Ishikawa (cell line): ENCODE measurements around the gene ASB6.

Experiments
- CEBPB ChIP-seq: IDR thresholded peaks from 2 replicates; pipeline ENCODE4 v1.6.1; 2012
- CREB1 ChIP-seq: IDR thresholded peaks from 2 replicates; pipeline ENCODE4 v1.6.1; 2012; ENCODE audit warnings: low read depth
- EGR1 ChIP-seq: IDR thresholded peaks from 2 replicates; pipeline ENCODE4 v1.6.1; 2012
- EP300 ChIP-seq: IDR thresholded peaks from 2 replicates; pipeline ENCODE4 v1.6.1; 2012; ENCODE audit warnings: borderline replicate concordance
- FOXM1 ChIP-seq: IDR thresholded peaks from 2 replicates; pipeline ENCODE4 v1.6.1; 2012; ENCODE audit warnings: low read depth, borderline replicate concordance
- NFIC ChIP-seq: IDR thresholded peaks from 2 replicates; pipeline ENCODE4 v1.6.1; 2012
- RAD21 ChIP-seq: IDR thresholded peaks from 2 replicates; pipeline ENCODE4 v1.6.1; 2012; ENCODE audit warnings: low read depth
- TAF1 ChIP-seq: IDR thresholded peaks from 2 replicates; pipeline ENCODE4 v1.6.1; 2012; ENCODE audit warnings: low read depth, mild to moderate bottlenecking
- TCF12 ChIP-seq: IDR thresholded peaks from 2 replicates; pipeline ENCODE4 v1.6.1; 2012; ENCODE audit warnings: low read depth
- TEAD4 ChIP-seq: IDR thresholded peaks from 2 replicates; pipeline ENCODE4 v1.6.1; 2012
- YY1 ChIP-seq: IDR thresholded peaks from 2 replicates; pipeline ENCODE4 v1.6.1; 2012; ENCODE audit warnings: low read depth
- ZBTB7A ChIP-seq: IDR thresholded peaks from 2 replicates; pipeline ENCODE4 v1.6.1; 2012; ENCODE audit warnings: low read depth
- TF ChIP-seq, protein P1 (sequence below): IDR thresholded peaks from 2 replicates; pipeline ENCODE4 v1.6.1; 2012; ENCODE audit warnings: low read depth, mild to moderate bottlenecking
- TF ChIP-seq, protein P2 (sequence below): IDR thresholded peaks from 2 replicates; pipeline ENCODE4 v1.6.1; 2012
- TF ChIP-seq, protein P3 (sequence below): IDR thresholded peaks from 2 replicates; pipeline ENCODE4 v1.6.1; 2012

ASB6 gene

DNA sequence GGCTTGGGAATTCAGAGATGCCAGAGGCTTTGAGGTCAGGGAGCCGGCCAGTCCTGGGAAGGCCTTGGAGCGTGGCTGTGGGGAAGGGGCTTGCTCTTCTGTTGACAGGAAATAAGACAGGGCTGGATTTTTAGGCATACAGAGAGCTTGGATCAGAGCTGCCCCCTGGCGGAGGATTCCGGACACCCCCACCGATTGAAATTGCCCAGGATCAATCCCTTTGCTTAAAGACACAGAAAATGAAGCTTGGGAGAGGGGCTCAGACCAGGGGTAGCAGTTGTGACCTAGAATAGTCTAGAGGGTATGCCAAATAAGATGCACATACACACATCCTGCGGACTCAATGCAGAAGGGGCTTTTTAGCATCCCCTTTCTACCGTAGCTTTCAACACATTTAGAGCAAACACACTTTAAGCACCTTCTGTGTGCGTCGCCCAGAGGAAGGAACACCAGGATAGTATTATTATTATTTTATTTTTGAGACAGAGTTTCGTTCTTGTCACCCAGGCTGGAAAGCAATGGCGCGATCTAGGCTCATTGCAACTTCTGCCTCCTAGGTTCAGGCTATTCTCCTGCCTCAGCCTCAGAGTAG is 17.7 kb downstream of the ASB6 start:
- TF ChIP-seq TAF1 (no peak), ZBTB7A (0 out of 2 replicates have a peak, but pooled peaks have one; percentile 51), RAD21 (peak; percentile 76)

DNA sequence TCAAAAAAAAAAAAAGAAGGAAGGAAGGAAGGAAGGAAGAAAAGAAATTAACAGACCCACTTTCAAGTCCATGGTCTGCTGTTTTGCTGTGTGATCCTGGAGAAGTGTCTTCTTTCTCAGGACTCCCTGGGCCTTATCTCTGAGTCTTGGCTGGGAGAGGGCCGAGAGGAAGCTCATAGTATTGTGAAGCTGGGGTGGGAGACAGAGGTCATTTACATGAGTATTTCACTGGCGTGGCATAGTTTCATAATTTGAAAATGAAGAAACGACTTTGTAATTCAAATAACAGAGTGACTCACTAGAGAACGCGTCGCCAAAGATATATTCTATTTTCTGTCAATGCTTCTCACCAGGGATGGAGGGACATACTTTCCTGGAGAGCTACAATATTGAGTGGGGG is 18.6 kb downstream of the ASB6 start:
- TF ChIP-seq RAD21 (no peak), CREB1 (no peak)
- TF ChIP-seq, protein P1, sequence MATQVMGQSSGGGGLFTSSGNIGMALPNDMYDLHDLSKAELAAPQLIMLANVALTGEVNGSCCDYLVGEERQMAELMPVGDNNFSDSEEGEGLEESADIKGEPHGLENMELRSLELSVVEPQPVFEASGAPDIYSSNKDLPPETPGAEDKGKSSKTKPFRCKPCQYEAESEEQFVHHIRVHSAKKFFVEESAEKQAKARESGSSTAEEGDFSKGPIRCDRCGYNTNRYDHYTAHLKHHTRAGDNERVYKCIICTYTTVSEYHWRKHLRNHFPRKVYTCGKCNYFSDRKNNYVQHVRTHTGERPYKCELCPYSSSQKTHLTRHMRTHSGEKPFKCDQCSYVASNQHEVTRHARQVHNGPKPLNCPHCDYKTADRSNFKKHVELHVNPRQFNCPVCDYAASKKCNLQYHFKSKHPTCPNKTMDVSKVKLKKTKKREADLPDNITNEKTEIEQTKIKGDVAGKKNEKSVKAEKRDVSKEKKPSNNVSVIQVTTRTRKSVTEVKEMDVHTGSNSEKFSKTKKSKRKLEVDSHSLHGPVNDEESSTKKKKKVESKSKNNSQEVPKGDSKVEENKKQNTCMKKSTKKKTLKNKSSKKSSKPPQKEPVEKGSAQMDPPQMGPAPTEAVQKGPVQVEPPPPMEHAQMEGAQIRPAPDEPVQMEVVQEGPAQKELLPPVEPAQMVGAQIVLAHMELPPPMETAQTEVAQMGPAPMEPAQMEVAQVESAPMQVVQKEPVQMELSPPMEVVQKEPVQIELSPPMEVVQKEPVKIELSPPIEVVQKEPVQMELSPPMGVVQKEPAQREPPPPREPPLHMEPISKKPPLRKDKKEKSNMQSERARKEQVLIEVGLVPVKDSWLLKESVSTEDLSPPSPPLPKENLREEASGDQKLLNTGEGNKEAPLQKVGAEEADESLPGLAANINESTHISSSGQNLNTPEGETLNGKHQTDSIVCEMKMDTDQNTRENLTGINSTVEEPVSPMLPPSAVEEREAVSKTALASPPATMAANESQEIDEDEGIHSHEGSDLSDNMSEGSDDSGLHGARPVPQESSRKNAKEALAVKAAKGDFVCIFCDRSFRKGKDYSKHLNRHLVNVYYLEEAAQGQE: no peak

DNA sequence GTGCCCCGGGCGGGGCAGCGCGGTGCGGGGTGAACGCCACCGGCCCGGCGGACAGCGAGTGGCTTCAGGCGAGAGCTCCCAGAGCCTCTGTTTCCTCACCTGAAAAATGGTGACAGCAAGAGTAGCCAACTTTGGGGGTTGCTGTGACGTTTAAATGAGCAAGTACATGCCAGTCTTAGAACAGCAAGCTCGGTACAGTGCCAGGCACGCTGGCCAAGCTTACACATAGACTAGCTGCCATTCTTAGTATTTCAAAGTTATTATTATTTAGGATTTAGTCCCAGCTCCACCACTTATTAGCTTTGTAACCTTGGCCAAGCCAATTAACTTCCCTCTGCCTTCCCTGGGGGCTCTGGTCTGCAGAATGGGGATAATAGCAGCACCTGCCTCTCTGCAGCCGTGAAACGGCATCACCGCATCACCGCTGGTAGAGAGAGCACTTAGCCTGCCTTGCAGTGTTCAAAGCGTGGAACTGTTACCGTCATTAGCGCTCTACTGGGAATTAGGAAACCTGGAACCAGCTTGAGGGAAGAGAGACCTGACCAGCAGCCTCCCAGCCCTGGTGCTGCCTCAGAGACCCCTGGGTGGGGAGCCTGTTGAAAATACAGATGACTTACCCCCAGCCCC is 21.2 kb downstream of the ASB6 start, which contains the start of gene C9orf50:
Gene C9orf50, minus strand, starts transcription at position 433 of the 627 bp plus-strand sequence. CDS start 527 bp downstream, outside the sequence.
- TF ChIP-seq TCF12 (no peak), CREB1 (no peak), NFIC (no peak), CEBPB (no peak), FOXM1 (no peak), TEAD4 (no peak), EGR1 (no peak), ZBTB7A (no peak), YY1 (no peak), EP300 (no peak), TAF1 (no peak), RAD21 (no peak)
- TF ChIP-seq, protein P2, sequence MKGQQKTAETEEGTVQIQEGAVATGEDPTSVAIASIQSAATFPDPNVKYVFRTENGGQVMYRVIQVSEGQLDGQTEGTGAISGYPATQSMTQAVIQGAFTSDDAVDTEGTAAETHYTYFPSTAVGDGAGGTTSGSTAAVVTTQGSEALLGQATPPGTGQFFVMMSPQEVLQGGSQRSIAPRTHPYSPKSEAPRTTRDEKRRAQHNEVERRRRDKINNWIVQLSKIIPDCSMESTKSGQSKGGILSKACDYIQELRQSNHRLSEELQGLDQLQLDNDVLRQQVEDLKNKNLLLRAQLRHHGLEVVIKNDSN: no peak
- TF ChIP-seq, protein P3, sequence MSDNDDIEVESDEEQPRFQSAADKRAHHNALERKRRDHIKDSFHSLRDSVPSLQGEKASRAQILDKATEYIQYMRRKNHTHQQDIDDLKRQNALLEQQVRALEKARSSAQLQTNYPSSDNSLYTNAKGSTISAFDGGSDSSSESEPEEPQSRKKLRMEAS: no peak
- TF ChIP-seq, protein P1: no peak

DNA sequence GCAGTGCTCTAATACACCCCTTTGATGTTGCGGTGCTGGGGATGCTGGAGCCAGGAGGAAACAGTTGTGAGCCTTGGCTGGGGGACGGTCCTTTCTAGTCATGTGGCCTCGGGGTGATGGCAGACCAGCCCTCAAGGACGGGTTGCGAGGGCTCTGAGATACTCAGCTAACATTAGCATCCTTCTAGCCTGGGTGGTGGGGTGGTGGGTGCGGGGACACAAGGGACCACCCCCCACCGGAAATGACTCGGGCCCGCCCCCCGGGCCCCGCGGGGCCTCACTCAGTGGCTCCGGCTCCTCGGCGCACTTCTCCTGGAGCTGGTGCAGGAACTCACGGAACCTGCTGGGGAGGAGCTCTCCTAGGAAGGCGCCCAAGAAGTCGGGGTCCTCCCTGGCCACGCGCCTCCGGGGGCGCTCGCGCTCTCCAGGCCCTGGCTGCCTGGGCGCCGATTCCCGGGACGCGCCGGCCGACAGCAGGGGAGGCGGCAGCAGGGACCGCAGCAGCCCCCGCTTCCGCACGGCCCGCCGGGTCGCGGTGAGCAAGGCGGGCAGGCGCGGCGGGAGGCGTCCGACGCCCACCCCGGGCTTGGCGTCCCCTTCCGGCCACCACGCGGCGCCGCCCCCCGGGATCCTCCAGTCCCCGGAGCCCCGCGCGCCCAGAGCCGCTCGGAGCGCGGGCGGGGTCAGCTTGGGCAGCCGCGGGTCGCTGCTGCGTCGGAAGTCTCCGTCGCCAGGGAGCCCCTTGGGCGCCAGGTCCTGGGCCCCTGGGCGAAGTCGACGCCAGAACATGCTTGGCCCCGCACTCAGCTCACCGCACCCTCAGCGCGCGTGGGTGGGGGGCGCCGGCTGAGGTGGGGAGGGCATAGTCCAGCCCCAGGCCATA is 21.9 kb downstream of the ASB6 start:
- TF ChIP-seq NFIC (no peak), EGR1 (0 out of 2 replicates have a peak, but pooled peaks have one; percentile 43), CEBPB (no peak), TEAD4 (no peak), ZBTB7A (peak; percentile 69), TAF1 (peak; percentile 10; the same call in 1 of the 2 replicates), CREB1 (no peak)
- TF ChIP-seq, protein P3: peak; percentile 50

DNA sequence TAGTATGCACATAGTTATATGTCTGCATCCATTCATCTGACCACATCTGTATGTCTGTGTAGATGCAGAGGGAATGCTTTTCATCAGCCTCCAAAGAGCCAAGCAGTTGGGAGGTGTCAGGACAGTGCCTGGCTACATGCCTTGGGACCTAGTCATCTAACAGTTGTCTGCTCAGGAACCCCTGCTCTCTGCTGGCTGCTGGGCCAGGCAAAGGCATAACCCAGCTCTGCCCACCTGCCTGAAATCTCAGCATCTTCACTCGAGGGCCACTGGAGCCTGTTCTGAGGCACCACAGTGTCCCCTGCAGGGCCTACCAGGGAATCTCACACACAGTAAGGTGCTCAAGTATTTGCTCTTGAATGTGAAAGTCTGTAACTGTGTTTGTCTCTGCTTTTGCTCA is 24.8 kb downstream of the ASB6 start:
- TF ChIP-seq NFIC (no peak), TEAD4 (no peak), CEBPB (no peak), RAD21 (peak; percentile 87)
